ENCODE measurements around the gene EEF1AKMT1. TPM values are rescaled to one million over a fixed set of nuclear protein-coding genes. Genes with fewer than 3 reads are reported as not detected.

The EEF1AKMT1 gene
- total and polyA plus RNA-seq, 2 experiments from 2014 or later: 3.2 to 7.6 TPM

DNA sequence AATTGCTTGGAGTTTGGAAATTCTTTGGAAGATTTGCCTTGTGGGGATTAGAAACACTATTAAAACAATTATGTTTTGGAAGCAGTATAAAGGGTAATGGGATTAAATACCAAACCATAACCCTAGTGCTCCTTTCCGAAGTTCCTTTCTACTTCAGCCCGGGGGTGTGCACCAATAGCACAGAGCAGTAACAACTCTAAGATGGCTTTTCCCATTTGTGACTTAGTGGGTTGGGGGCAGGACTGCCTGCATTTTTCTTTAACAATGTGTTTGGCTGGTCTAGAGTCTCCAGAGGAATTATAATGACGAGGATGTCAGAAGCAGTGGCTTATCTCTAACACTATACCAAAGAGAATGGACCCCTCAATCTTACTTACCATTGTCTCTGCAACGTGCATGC, 82.1 kb downstream of the EEF1AKMT1 start (continued):
- TF ChIP-seq, protein P1, sequence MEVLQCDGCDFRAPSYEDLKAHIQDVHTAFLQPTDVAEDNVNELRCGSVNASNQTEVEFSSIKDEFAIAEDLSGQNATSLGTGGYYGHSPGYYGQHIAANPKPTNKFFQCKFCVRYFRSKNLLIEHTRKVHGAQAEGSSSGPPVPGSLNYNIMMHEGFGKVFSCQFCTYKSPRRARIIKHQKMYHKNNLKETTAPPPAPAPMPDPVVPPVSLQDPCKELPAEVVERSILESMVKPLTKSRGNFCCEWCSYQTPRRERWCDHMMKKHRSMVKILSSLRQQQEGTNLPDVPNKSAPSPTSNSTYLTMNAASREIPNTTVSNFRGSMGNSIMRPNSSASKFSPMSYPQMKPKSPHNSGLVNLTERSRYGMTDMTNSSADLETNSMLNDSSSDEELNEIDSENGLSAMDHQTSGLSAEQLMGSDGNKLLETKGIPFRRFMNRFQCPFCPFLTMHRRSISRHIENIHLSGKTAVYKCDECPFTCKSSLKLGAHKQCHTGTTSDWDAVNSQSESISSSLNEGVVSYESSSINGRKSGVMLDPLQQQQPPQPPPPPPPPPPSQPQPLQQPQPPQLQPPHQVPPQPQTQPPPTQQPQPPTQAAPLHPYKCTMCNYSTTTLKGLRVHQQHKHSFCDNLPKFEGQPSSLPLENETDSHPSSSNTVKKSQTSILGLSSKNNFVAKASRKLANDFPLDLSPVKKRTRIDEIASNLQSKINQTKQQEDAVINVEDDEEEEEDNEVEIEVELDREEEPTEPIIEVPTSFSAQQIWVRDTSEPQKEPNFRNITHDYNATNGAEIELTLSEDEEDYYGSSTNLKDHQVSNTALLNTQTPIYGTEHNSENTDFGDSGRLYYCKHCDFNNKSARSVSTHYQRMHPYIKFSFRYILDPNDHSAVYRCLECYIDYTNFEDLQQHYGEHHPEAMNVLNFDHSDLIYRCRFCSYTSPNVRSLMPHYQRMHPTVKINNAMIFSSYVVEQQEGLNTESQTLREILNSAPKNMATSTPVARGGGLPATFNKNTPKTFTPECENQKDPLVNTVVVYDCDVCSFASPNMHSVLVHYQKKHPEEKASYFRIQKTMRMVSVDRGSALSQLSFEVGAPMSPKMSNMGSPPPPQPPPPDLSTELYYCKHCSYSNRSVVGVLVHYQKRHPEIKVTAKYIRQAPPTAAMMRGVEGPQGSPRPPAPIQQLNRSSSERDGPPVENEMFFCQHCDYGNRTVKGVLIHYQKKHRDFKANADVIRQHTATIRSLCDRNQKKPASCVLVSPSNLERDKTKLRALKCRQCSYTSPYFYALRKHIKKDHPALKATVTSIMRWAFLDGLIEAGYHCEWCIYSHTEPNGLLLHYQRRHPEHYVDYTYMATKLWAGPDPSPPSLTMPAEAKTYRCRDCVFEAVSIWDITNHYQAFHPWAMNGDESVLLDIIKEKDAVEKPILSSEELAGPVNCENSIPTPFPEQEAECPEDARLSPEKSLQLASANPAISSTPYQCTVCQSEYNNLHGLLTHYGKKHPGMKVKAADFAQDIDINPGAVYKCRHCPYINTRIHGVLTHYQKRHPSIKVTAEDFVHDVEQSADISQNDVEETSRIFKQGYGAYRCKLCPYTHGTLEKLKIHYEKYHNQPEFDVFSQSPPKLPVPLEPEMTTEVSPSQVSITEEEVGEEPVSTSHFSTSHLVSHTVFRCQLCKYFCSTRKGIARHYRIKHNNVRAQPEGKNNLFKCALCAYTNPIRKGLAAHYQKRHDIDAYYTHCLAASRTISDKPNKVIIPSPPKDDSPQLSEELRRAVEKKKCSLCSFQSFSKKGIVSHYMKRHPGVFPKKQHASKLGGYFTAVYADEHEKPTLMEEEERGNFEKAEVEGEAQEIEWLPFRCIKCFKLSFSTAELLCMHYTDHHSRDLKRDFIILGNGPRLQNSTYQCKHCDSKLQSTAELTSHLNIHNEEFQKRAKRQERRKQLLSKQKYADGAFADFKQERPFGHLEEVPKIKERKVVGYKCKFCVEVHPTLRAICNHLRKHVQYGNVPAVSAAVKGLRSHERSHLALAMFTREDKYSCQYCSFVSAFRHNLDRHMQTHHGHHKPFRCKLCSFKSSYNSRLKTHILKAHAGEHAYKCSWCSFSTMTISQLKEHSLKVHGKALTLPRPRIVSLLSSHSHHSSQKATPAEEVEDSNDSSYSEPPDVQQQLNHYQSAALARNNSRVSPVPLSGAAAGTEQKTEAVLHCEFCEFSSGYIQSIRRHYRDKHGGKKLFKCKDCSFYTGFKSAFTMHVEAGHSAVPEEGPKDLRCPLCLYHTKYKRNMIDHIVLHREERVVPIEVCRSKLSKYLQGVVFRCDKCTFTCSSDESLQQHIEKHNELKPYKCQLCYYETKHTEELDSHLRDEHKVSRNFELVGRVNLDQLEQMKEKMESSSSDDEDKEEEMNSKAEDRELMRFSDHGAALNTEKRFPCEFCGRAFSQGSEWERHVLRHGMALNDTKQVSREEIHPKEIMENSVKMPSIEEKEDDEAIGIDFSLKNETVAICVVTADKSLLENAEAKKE (CRISPR knock-in tag; IDR thresholded peaks at IDR 0.05): no peak

DNA sequence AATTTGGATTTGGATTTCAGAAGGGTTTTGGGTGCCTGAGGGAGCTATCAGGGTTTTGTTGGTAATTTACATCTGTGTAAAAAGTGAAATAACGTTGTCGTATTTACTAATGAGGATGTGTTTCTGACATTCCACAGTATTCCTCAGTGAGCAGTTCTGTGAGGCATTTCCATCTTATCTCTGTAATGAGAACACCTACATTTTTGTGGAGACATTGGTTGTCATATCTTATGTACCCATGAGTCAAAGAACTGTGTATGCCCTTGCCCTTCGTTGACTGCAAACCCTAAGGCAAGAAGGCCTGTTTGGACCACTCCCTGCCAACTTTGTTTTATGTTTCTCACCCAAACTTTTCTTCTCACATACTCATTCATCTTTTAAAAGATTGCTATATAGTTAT, 84.5 kb downstream of the EEF1AKMT1 start:
- Mint-ChIP-seq H3K36me3 (ENCODE audit: low read depth) (no peaks in the 10 kb centered on the region), H3K4me1 (peaks cover 31% of the 10 kb centered on the region), H3K9me3 (no peaks in the 10 kb centered on the region), H3K27me3 (ENCODE audit: insufficient read depth, low read depth, poor library complexity) (no peaks in the 10 kb centered on the region), H3K27ac (no peak overlapping the region), H3K4me3 (no peak overlapping the region)
- Histone ChIP-seq H3K36me3 (ENCODE audit: insufficient read depth) (no peaks in the 10 kb centered on the region), H3K27me3 (ENCODE audit: insufficient read depth) (no peaks in the 10 kb centered on the region), H3K4me1 (ENCODE audit: insufficient read depth) (peaks cover 32% of the 10 kb centered on the region), H3F3A (replicated peaks; ENCODE audit: low read depth) (no peaks in the 10 kb centered on the region), H2AFZ (no peak overlapping the region), H3K27ac (ENCODE audit: low read depth) (no peak overlapping the region), H4K20me1 (replicated peaks; ENCODE audit: insufficient read depth) (no peaks in the 10 kb centered on the region), H3K79me2 (replicated peaks; ENCODE audit: insufficient read depth) (no peaks in the 10 kb centered on the region), H3K4me3 (no peak overlapping the region), H3K9me2 (ENCODE audit: insufficient read depth) (no peaks in the 10 kb centered on the region), H3K4me2 (no peak overlapping the region)
- DNase-seq (ENCODE audit: low spot score) (no peak), ATAC-seq (no peak)
- TF ChIP-seq, protein P2, sequence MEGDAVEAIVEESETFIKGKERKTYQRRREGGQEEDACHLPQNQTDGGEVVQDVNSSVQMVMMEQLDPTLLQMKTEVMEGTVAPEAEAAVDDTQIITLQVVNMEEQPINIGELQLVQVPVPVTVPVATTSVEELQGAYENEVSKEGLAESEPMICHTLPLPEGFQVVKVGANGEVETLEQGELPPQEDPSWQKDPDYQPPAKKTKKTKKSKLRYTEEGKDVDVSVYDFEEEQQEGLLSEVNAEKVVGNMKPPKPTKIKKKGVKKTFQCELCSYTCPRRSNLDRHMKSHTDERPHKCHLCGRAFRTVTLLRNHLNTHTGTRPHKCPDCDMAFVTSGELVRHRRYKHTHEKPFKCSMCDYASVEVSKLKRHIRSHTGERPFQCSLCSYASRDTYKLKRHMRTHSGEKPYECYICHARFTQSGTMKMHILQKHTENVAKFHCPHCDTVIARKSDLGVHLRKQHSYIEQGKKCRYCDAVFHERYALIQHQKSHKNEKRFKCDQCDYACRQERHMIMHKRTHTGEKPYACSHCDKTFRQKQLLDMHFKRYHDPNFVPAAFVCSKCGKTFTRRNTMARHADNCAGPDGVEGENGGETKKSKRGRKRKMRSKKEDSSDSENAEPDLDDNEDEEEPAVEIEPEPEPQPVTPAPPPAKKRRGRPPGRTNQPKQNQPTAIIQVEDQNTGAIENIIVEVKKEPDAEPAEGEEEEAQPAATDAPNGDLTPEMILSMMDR (conservative IDR thresholded peaks at IDR 0.05; ENCODE audit: low read depth in 2 of 2): no peak
- TF ChIP-seq, protein P3, sequence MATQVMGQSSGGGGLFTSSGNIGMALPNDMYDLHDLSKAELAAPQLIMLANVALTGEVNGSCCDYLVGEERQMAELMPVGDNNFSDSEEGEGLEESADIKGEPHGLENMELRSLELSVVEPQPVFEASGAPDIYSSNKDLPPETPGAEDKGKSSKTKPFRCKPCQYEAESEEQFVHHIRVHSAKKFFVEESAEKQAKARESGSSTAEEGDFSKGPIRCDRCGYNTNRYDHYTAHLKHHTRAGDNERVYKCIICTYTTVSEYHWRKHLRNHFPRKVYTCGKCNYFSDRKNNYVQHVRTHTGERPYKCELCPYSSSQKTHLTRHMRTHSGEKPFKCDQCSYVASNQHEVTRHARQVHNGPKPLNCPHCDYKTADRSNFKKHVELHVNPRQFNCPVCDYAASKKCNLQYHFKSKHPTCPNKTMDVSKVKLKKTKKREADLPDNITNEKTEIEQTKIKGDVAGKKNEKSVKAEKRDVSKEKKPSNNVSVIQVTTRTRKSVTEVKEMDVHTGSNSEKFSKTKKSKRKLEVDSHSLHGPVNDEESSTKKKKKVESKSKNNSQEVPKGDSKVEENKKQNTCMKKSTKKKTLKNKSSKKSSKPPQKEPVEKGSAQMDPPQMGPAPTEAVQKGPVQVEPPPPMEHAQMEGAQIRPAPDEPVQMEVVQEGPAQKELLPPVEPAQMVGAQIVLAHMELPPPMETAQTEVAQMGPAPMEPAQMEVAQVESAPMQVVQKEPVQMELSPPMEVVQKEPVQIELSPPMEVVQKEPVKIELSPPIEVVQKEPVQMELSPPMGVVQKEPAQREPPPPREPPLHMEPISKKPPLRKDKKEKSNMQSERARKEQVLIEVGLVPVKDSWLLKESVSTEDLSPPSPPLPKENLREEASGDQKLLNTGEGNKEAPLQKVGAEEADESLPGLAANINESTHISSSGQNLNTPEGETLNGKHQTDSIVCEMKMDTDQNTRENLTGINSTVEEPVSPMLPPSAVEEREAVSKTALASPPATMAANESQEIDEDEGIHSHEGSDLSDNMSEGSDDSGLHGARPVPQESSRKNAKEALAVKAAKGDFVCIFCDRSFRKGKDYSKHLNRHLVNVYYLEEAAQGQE (IDR thresholded peaks at IDR 0.05; ENCODE audit: unreplicated experiment): no peak
- TF ChIP-seq EZH2 (IDR thresholded peaks at IDR 0.05; ENCODE audit: low read depth, unreplicated experiment) (no peak), STAT1 (IDR thresholded peaks at IDR 0.05; ENCODE audit: unreplicated experiment) (no peak), ZNF331 (CRISPR knock-in tag; IDR thresholded peaks at IDR 0.05; ENCODE audit: low read depth) (no peak), POLR2AphosphoS5 (IDR thresholded peaks at IDR 0.05; ENCODE audit: low read depth) (no peak), JUNB (IDR thresholded peaks at IDR 0.05; ENCODE audit: unreplicated experiment) (no peak)

All from GM23338 (cell line).